Upper lobe of left lung (tissue), 6 donors: ENCODE measurements around the gene PURB. TPM values are rescaled to one million over a fixed set of nuclear protein-coding genes. Genes with fewer than 3 reads are reported as not detected.

Experiments
- ATAC-seq, 2 donors: fragments of 200-7000 bp; cut with Tn5 transposase; one replicate each; pipeline ENCODE4 v1.9.1; 2022; ENCODE audit warnings: mild to moderate bottlenecking in 2 of 2, moderate library complexity in 2 of 2; ENCODE audit not compliant: low FRiP score in 2 of 2
- DNase-seq, 2 donors: peaks; one replicate each; pipeline ENCODE4 v3.0.0-alpha.2; 2019 to 2020
- H3K27ac ChIP-seq, 4 donors: fragments of 200-600 bp; sonication (generic); one replicate each; pipeline ENCODE4 v1.5.1; 2016 to 2019
- H3K27me3 ChIP-seq, 4 donors: fragments of 200-600 bp; sonication (generic); one replicate each; pipeline ENCODE4 v1.5.1; 2017 to 2019
- H3K36me3 ChIP-seq, 4 donors: fragments of 200-600 bp; sonication (generic); one replicate each; pipeline ENCODE4 v1.5.1; 2016 to 2019
- H3K4me1 ChIP-seq, 4 donors: fragments of 200-600 bp; sonication (generic); one replicate each; pipeline ENCODE4 v1.5.1; 2018 to 2019
- H3K4me3 ChIP-seq, 4 donors: fragments of 200-600 bp; sonication (generic); one replicate each; pipeline ENCODE4 v1.5.1; 2017 to 2019; ENCODE audit warnings: mild to moderate bottlenecking in 2 of 4, moderate library complexity in 1 of 4
- H3K9me3 ChIP-seq, 4 donors: fragments of 200-600 bp; sonication (generic); one replicate each; pipeline ENCODE4 v1.5.1; 2018 to 2019
- EP300 ChIP-seq, 4 donors: sonication (generic); formaldehyde crosslinking; IDR thresholded peaks; one replicate each; pipeline ENCODE4 v1.5.1; 2017; ENCODE audit warnings: antibody characterized with exemption in 4 of 4, control low read depth in 2 of 4
- POLR2A ChIP-seq, 4 donors: fragments of 450-650 bp; IDR thresholded peaks; one replicate each; pipeline ENCODE4 v1.5.1; 2016 to 2017; ENCODE audit warnings: antibody characterized with exemption in 4 of 4, mild to moderate bottlenecking in 2 of 4
- POLR2AphosphoS5 ChIP-seq, 2 donors: sonication (generic); formaldehyde crosslinking; IDR thresholded peaks; one replicate each; pipeline ENCODE4 v1.5.1; 2017; ENCODE audit warnings: antibody characterized with exemption in 2 of 2
- WGBS, 2 donors: methylation state at CpG; one replicate each; pipeline ENCODE4 v1.1.5; 2017 to 2018; 5-methylcytosine and 5-hydroxymethylcytosine counted together
- total RNA-seq, 6 donors: library from RNA; depleted of rRNA in 4 of 6; stranded (reverse); fragments of >200 nt in 4 of 6; gene quantifications; one replicate each; pipeline versions ENCODE4 v1.1.0 to v1.2.1, GENCODE V29; 2016 to 2021
- TF ChIP-seq, protein P1 (sequence below), 6 experiments: fragments of 450-650 bp in 4 of 6; fragments of 200-600 bp in 2 of 6; sonication (generic) in 2 of 6; IDR thresholded peaks; one replicate each; pipeline ENCODE4 v1.5.1; 2016 to 2019; ENCODE audit warnings: antibody characterized with exemption in 6 of 6
- donor health status: DM: no; HTN: no; CAD: no; lungs with moderate emphysema.
- donor health status: DM: no; HTN: yes; CAD: no; lungs with severe emphysema.

PURB gene
- total RNA-seq, 6 donors from 2014 or later, result 15.0 to 38.2 (median 21.7) TPM

GRCh38 chr7:44914992-44915607 is 29.8 kb upstream of the PURB start:
- Histone ChIP-seq H3K4me3 (no peak overlapping the region), H3K27me3 (no peaks in the 10 kb centered on the region), H3K4me1 (peaks cover 0 to 6% (median 4%) of the 10 kb centered on the region in 4 donors), H3K27ac (no peak overlapping the region), H3K9me3 (no peaks in the 10 kb centered on the region), H3K36me3 (no peaks in the 10 kb centered on the region)
- DNase-seq, result peak in 1 of 2 donors; percentile 29
- 62 to 66% methylated on average over 10 of the region's 10 CpGs for WGBS, 2 donors
- ATAC-seq, result no peak
- TF ChIP-seq EP300 (IDR thresholded peaks at IDR 0.05), result no peak
- no peak for TF ChIP-seq POLR2AphosphoS5 (IDR thresholded peaks at IDR 0.05)

DNA sequence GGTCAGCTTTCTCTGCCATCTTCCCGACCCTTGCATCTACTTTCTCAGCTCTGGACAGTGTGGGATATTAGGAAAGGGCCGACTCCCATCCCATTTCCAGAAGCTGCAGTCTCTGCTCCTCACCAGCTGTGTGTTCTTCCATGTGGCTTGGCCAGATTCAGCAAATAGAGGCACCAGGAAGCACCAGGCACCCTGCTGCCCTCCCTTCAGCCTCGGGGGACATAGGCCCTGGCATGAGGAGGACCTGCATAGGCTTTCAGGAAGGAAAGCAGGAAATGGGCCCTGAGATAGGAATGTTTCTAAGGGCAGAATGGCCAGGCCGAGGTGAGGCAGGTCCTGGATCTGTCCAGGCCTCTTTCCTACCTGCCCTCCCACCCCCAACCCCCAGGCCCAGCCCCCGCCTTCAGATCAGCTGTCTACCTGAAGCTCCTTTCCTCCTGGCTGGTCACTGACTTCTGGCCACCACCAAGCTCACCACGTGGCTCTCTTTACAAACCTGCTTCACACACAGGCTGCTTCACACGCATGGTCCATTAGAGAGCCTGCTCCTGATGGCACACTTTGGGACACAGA is 27.5 kb upstream of the PURB start:
- Histone ChIP-seq H3K27ac (peak overlapping the region in 1 of 4 donors; percentile 4), H3K9me3 (no peaks in the 10 kb centered on the region), H3K4me1 (peaks cover 0 to 6% (median 4%) of the 10 kb centered on the region in 4 donors), H3K36me3 (no peaks in the 10 kb centered on the region), H3K4me3 (no peak overlapping the region), H3K27me3 (no peaks in the 10 kb centered on the region)
- ATAC-seq, result no peak
- WGBS, 2 donors, result 47 to 56% methylated on average over 5 to 7 of the region's 7 CpGs
- no peak for DNase-seq
- no peak for TF ChIP-seq POLR2AphosphoS5 (IDR thresholded peaks at IDR 0.05)
- no peak for TF ChIP-seq POLR2A (IDR thresholded peaks at IDR 0.05)
- TF ChIP-seq EP300 (IDR thresholded peaks at IDR 0.05), result no peak
- TF ChIP-seq, protein P1, sequence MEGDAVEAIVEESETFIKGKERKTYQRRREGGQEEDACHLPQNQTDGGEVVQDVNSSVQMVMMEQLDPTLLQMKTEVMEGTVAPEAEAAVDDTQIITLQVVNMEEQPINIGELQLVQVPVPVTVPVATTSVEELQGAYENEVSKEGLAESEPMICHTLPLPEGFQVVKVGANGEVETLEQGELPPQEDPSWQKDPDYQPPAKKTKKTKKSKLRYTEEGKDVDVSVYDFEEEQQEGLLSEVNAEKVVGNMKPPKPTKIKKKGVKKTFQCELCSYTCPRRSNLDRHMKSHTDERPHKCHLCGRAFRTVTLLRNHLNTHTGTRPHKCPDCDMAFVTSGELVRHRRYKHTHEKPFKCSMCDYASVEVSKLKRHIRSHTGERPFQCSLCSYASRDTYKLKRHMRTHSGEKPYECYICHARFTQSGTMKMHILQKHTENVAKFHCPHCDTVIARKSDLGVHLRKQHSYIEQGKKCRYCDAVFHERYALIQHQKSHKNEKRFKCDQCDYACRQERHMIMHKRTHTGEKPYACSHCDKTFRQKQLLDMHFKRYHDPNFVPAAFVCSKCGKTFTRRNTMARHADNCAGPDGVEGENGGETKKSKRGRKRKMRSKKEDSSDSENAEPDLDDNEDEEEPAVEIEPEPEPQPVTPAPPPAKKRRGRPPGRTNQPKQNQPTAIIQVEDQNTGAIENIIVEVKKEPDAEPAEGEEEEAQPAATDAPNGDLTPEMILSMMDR (IDR thresholded peaks at IDR 0.05), result no peak

- Histone ChIP-seq H3K4me3 (no peak overlapping the region), H3K27me3 (no peaks in the 10 kb centered on the region), H3K9me3 (no peaks in the 10 kb centered on the region), H3K36me3 (no peaks in the 10 kb centered on the region), H3K27ac (peak overlapping the region in 1 of 4 donors; percentile 14), H3K4me1 (peaks cover 0 to 6% (median 4%) of the 10 kb centered on the region in 4 donors)
- peak; percentile 23 to 42 for ATAC-seq
- TF ChIP-seq, protein P1 (IDR thresholded peaks at IDR 0.05), result no peak
- no peak for TF ChIP-seq EP300 (IDR thresholded peaks at IDR 0.05)
- no peak for TF ChIP-seq POLR2A (IDR thresholded peaks at IDR 0.05)
- no peak for TF ChIP-seq POLR2AphosphoS5 (IDR thresholded peaks at IDR 0.05)
- 73 to 74% methylated on average over 2 to 6 of the region's 8 CpGs for WGBS, 2 donors
- DNase-seq, result no peak
These were observed 26.6 kb upstream of the PURB start for GRCh38 chr7:44911911-44912310.

GRCh38 chr7:44909596-44910389 is 24.5 kb upstream of the PURB start:
- ATAC-seq, result no peak
- Histone ChIP-seq H3K27ac (no peak overlapping the region), H3K4me1 (peaks cover 0 to 6% (median 4%) of the 10 kb centered on the region in 4 donors), H3K4me3 (no peak overlapping the region), H3K9me3 (no peaks in the 10 kb centered on the region), H3K36me3 (no peaks in the 10 kb centered on the region), H3K27me3 (no peaks in the 10 kb centered on the region)
- no peak for DNase-seq
- TF ChIP-seq POLR2AphosphoS5 (IDR thresholded peaks at IDR 0.05), result no peak
- TF ChIP-seq, protein P1 (IDR thresholded peaks at IDR 0.05), result no peak
- TF ChIP-seq POLR2A (IDR thresholded peaks at IDR 0.05), result no peak
- TF ChIP-seq EP300 (IDR thresholded peaks at IDR 0.05), result no peak
- 87 to 89% methylated on average over 8 of the region's 8 CpGs for WGBS, 2 donors

DNA sequence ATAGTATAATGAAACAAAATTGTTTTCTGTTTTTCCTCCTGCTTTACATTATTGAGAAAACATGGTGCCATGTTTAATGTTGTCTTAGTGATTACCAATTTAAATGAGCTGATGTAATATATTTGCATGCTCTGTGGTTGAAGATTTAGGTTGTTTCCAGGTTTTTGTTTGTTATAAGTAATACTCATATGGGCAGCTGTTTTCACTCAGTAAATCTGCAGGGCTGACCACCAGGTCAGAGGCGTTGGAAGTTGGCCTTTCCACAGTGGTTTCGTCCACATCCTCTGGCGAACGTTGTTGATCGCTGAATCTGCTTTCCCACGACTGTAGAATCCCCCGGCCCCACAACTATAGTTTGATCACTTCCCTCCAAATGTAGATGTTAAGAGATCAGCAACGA is 21.6 kb upstream of the PURB start:
- Histone ChIP-seq H3K27ac (no peak overlapping the region), H3K9me3 (no peaks in the 10 kb centered on the region), H3K4me1 (peaks cover 0 to 3% (median 0%) of the 10 kb centered on the region in 4 donors), H3K4me3 (no peak overlapping the region), H3K36me3 (no peaks in the 10 kb centered on the region), H3K27me3 (no peaks in the 10 kb centered on the region)
- TF ChIP-seq POLR2AphosphoS5 (IDR thresholded peaks at IDR 0.05) (no peak), POLR2A (IDR thresholded peaks at IDR 0.05) (no peak), EP300 (IDR thresholded peaks at IDR 0.05) (no peak)
- TF ChIP-seq, protein P1 (IDR thresholded peaks at IDR 0.05), result no peak
- DNase-seq, result no peak
- 88% methylated on average over 8 of the region's 8 CpGs for WGBS, 2 donors
- ATAC-seq, result no peak
